Aorta (tissue), 5 donors: ENCODE data around the gene CCDC138. TPM values are rescaled to one million over a fixed set of nuclear protein-coding genes. Genes with fewer than 3 reads are reported as not detected.

Source experiments
- ATAC-seq: fragments of 200-7000 bp; cut with Tn5 transposase; one replicate; pipeline ENCODE4 v1.9.1; 2022; ENCODE audit warnings: moderate library complexity; ENCODE audit not compliant: low FRiP score
- DNase-seq, 2 donors: peaks; one replicate each; pipeline ENCODE4 v3.0.0-alpha.2; 2020
- H3K27ac ChIP-seq, 2 donors: one replicate each; pipeline ENCODE4 v1.5.1; 2013; ENCODE audit warnings: low read length in 2 of 2, mild to moderate bottlenecking in 2 of 2, moderate library complexity in 2 of 2, control low read depth in 1 of 2, inconsistent platforms in 1 of 2, low read depth in 1 of 2
- H3K27me3 ChIP-seq, 2 donors: one replicate each; pipeline ENCODE4 v1.6.1; 2013; ENCODE audit warnings: control low read depth in 1 of 2, low read length in 1 of 2, mild to moderate bottlenecking in 1 of 2, moderate library complexity in 1 of 2; ENCODE audit not compliant: insufficient read depth in 2 of 2, control insufficient read depth in 1 of 2
- H3K36me3 ChIP-seq, 2 donors: one replicate each; pipeline ENCODE4 v1.6.1; 2013; ENCODE audit warnings: control low read depth in 1 of 2, low read length in 1 of 2, mild to moderate bottlenecking in 1 of 2; ENCODE audit not compliant: insufficient read depth in 2 of 2, control insufficient read depth in 1 of 2
- H3K4me1 ChIP-seq, 2 donors: one replicate each; pipeline ENCODE4 v1.6.1; 2013; ENCODE audit warnings: low read length in 2 of 2, control low read depth in 1 of 2, mild to moderate bottlenecking in 1 of 2, moderate library complexity in 1 of 2; ENCODE audit not compliant: insufficient read depth in 2 of 2, control insufficient read depth in 1 of 2
- H3K4me3 ChIP-seq, 2 donors: one replicate each; pipeline ENCODE4 v1.5.1; 2013; ENCODE audit warnings: low read length in 2 of 2, control low read depth in 1 of 2, mild to moderate bottlenecking in 1 of 2
- H3K9me3 ChIP-seq: one replicate; pipeline ENCODE4 v1.6.1; 2013; ENCODE audit warnings: mild to moderate bottlenecking, low read length; ENCODE audit not compliant: control insufficient read depth
- WGBS, 2 donors: extraction: QIAGEN DNeasy Blood & Tissue Kit; methylation state at CpG; one replicate each; pipeline ENCODE4 v1.1.7; 2013; 5-methylcytosine and 5-hydroxymethylcytosine counted together
- intact Hi-C, 2 donors: fragments of 100-400 bp; cut with DNase I; formaldehyde crosslinking; loops; one replicate each; pipeline versions ENCODE4 v1.14.2 to v1.15.0; 2022
- polyA plus RNA-seq, 2 donors: library from polyadenylated mRNA; stranded (reverse); fragments of 200-250 nt; gene quantifications; one replicate each; pipeline ENCODE4 v1.2.3, GENCODE V29; 2013
- total RNA-seq, 2 donors: library from RNA; stranded (reverse); fragmentation: NEBNext Ultra II Directional; extraction: Animal tissue kit (Norgen Biotek cat#: 25700); gene quantifications; one replicate each; pipeline ENCODE4 v1.2.1, GENCODE V29; 2021
- donor health status: healthy with polysubstance abuse.
- donor health status: Bipolar disorder and iron deficiency.
- donor health status: DM: no; HTN: no; CAD: no.
- donor health status: DM: no; HTN: no; CAD: no.
- donor health status: DM: yes; HTN: yes; CAD: no.

The CCDC138 gene
- total and polyA plus RNA-seq, 4 donors = 0.25 to 3.2 (median 1.8) TPM

DNA sequence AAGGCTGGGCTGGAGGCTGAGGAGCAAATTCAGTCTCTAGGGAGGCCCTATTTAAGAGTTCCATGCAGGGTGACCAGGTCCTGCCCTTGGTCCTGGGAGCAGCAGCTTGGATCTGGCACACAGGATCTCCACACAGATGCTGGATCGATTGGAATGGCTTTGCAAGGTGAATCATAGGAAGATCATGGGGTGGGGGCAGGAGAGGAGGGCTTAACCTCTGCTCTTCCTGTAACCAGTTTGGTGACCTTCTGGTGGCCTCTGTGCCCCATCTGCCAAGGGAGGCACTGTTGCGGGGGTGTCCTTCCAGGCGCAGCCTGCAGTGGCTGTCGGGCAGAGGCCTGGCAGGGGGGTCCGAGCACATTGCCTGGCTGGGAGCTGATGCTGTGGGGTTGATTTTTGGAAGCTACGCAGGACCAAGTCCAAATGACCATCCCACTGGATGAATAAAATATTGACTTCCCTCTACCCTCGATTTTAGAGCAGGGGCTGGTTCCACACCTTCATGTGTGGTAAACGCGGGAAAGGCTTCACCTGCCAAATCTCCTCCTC, 122.8 kb downstream of the CCDC138 start:
- no peak for DNase-seq
- ATAC-seq = no peak
- Histone ChIP-seq H3K9me3 (no peaks in the 10 kb centered on the region), H3K36me3 (no peaks in the 10 kb centered on the region), H3K4me1 (no peaks in the 10 kb centered on the region), H3K4me3 (no peak overlapping the region), H3K27ac (no peak overlapping the region), H3K27me3 (no peaks in the 10 kb centered on the region)
- intact Hi-C loops = no loop called here
- WGBS, 2 donors = 79 to 93% methylated on average over 9 of the region's 9 CpGs

DNA sequence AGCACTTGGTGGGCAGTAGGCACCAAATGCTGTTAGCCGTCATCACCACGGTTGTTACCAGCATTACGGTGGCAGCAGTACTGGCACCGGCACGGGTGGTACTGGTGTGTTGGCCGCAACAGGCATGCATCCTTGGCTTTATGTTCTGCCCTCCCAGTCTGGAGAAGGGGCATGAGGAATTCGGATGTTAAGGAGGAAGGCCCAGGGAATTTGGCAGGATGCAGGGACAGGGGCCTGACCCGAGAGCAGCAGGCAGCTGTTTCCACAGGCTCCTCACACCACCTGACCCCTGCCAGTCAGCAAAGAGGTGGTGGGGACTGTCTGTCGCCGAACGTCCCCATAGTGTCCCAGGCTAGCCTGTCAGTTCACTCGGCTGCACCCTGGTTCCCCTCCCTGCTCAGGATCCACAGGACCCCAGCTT, 123.5 kb downstream of the CCDC138 start:
- no peak for DNase-seq
- Histone ChIP-seq H3K27me3 (no peaks in the 10 kb centered on the region), H3K27ac (no peak overlapping the region), H3K36me3 (no peaks in the 10 kb centered on the region), H3K4me3 (no peak overlapping the region), H3K4me1 (no peaks in the 10 kb centered on the region), H3K9me3 (no peaks in the 10 kb centered on the region)
- 91 to 93% methylated on average over 12 of the region's 12 CpGs for WGBS, 2 donors
- ATAC-seq = no peak
- intact Hi-C loops = no loop called here

DNA sequence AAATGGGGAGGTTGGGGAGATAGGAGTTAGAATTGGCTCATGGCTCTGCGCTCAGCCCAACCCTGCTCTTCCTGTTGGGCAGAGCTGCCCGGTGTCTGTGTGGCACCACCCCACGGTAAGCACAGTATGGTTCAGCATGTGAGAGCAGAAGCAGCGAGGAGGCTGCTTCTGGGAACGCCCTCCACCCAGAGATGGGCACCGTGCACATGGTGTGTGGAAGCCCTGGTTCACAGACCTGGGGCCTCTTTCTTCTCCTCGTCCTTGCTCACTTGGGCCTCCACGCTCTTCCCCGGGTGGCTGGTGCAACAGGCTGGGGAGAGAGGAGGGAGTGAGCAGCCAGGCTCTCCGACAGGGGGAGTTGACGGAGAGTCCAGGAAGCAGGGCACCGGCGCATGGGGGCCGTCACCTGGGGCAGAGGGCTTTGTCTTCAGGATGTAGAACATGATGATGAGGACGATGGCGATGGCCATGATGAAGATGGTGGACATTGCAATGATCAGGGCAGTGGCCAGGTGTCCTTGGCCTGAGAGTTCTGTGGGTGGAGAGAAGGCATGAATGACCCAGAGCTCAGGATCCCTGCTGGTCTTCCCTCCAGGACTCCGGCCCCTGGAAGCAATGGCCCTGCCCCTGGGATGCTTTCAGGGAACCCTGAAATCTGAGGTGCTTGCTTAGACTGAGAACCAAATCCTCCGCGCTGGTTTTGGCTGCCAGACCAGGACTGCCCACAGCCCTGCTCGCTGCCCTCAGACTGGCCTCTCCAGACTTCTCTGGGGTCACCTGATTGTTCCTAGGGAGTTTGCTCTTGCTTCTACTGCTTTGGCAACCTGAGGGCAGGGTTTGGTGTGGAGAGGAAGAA, 124.2 kb downstream of the CCDC138 start:
- H3K9me3 ChIP-seq = no peaks in the 10 kb centered on the region
- WGBS, 2 donors = 87 to 89% methylated on average over 20 of the region's 20 CpGs
- H3K27me3 ChIP-seq = no peaks in the 10 kb centered on the region
- no peaks in the 10 kb centered on the region for H3K4me1 ChIP-seq
- no peak for ATAC-seq
- intact Hi-C loops = no loop called here
- H3K4me3 ChIP-seq = no peak overlapping the region
- H3K36me3 ChIP-seq = no peaks in the 10 kb centered on the region
- H3K27ac ChIP-seq = no peak overlapping the region
- no peak for DNase-seq

DNA sequence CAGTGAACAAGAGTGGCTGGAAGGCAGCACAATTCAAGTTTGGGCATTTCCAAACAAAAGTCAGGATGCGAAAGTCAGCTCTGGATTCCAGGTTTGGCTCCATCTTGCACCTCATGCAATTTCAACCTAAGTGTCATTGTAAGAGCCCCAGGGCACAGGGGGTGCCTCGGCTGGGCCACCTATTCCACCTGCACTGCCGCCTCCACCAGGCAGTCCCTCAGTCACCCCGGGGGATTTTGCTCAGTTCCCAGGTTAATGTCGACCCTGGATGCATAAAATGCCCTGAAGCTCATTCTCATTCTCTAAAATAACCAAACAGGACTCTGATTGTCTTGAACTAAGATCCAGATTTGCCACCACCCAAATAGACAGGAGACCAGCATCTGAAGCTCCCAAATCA, 124.8 kb downstream of the CCDC138 start:
- Histone ChIP-seq H3K4me3 (no peak overlapping the region), H3K4me1 (no peaks in the 10 kb centered on the region), H3K27me3 (no peaks in the 10 kb centered on the region), H3K9me3 (no peaks in the 10 kb centered on the region), H3K36me3 (no peaks in the 10 kb centered on the region), H3K27ac (no peak overlapping the region)
- intact Hi-C loops = no loop called here
- WGBS, 2 donors = 94 to 95% methylated on average over 5 of the region's 5 CpGs
- DNase-seq = no peak
- ATAC-seq = no peak

DNA sequence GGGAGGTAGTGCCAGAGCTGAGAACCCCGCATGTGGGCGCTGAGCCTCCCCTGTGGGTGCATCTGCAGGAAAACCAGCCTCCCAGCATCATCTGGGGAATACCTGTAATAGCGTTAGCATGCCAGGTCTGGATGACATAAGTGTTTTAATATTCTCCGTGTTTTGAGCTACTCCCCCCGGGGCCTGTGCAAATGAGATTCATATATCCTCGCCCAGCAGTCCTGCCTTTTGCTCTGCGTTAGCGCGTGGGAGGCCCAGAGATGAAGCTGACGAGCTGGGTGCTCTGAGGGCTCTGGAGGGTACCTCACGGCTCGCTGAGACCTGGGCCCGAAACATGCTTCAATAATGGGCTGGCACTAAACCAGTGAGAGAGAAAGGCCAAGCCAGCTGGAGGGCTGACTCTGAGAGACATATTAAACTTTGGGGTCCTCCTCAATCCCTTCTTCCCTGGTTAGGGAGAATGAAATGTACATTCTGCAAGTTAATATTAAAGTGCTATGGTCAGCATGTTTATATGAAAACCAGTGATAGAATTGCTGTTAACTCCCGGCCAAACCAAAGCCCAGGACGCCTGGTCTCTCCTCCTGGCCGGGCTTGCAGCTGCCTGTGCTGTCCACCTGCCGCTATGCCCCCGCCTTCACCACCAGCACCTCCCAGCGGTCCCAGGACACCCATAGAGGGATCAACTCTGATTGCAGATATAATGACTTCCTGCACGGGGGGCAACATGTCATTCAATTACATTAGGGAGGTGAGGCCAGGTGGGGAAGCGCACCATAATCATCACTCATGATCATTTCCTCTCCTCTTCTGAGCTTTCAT, 125.4 kb downstream of the CCDC138 start:
- intact Hi-C loops = no loop called here

DNA sequence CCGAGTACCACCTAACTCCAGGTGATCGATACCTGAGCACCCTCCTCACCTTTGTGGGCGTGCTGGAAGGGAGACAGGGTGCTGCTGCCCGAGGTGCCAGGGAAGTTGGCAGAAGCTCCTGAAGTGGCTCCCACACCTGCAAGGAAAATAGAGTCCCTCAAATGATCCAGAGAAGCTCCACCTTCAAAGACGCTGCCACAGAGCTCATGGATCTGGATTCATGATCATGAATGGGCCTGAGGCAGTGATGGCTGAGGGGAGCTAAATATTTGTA, 126.0 kb downstream of the CCDC138 start:
- ATAC-seq = no peak
- H3K27me3 ChIP-seq = no peaks in the 10 kb centered on the region
- H3K36me3 ChIP-seq = no peaks in the 10 kb centered on the region
- DNase-seq = no peak
- 91 to 95% methylated on average over 5 of the region's 5 CpGs for WGBS, 2 donors
- H3K9me3 ChIP-seq = no peaks in the 10 kb centered on the region
- H3K4me3 ChIP-seq = no peak overlapping the region
- no peaks in the 10 kb centered on the region for H3K4me1 ChIP-seq
- H3K27ac ChIP-seq = no peak overlapping the region
- intact Hi-C loops = no loop called here

More for the DNA sequence above, 125.4 kb downstream of the CCDC138 start:
- Histone ChIP-seq H3K4me3 (no peak overlapping the region), H3K27me3 (no peaks in the 10 kb centered on the region), H3K36me3 (no peaks in the 10 kb centered on the region), H3K9me3 (no peaks in the 10 kb centered on the region), H3K27ac (no peak overlapping the region), H3K4me1 (no peaks in the 10 kb centered on the region)
- ATAC-seq = no peak
- WGBS, 2 donors = 86 to 90% methylated on average over 21 of the region's 21 CpGs
- no peak for DNase-seq

DNA sequence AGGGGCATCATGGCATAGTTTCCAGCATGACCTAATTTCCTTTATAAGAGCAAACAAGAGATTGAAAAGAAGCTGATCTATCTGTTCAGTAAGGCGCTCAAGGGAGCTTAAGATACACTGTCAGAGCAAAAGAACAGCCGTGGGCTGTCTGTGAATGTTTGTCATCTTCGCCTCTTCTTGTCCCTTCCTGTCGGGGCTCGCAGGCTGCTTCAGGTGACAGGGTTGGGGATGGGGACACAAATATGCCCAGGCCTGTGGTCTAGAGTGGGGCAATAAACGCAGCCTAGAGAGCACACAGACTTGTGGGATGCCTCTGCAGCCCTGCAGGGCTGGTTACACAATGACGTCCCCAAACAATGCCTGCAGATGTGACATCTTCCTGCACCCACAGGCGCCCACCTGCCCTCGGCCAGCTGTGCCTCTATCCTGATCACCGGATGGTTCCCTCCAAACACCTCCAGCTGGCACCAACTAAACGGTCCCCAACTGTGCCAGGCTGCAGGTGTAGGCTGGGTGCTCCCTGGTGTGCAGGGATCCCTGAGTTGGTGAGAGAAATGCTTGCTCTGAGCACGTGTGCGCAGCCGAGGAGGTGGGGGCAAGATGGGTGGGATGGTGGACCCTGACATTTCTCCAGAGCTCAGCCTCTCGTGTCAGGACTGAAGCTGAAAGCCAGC, 129.7 kb downstream of the CCDC138 start:
- H3K9me3 ChIP-seq = no peaks in the 10 kb centered on the region
- no peak overlapping the region for H3K27ac ChIP-seq
- ATAC-seq (no peak), DNase-seq (no peak)
- H3K27me3 ChIP-seq = no peaks in the 10 kb centered on the region
- no peaks in the 10 kb centered on the region for H3K36me3 ChIP-seq
- intact Hi-C loops = no loop called here
- H3K4me3 ChIP-seq = no peak overlapping the region
- WGBS, 2 donors = 86 to 89% methylated on average over 15 of the region's 15 CpGs
- no peaks in the 10 kb centered on the region for H3K4me1 ChIP-seq

DNA sequence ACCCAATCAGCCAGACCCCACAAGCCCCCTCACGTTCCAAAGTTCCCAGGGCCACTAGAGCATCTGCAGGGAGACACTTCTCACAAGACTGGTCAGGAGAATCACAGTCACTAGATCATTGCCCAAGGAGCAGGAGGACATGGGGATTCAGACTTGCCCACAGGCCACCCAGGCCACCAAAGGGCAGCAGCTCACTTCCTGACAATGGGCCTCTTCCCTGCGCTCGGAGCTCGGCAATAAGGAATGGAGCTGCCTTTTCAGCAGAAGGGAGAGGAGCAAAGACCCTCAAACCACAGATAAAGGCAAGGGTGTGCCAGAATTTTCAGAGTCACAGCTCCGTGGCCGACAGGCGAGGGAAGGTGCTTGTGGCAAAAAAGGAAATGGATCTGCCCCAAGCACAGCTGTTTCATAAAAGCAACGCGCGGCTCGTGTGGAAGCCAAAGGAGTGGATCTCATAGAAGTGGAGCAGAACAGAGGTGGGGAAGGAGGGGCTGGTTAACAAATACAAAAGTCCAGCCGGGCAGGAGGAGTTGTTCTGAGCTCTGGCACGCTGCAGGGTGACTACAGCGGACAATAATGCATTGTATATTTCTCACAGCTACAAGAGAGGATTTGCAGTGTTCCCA, 130.3 kb downstream of the CCDC138 start:
- ATAC-seq = no peak
- no peaks in the 10 kb centered on the region for H3K36me3 ChIP-seq

More for the DNA sequence above, 130.3 kb downstream of the CCDC138 start:
- Histone ChIP-seq H3K9me3 (no peaks in the 10 kb centered on the region), H3K4me1 (no peaks in the 10 kb centered on the region), H3K4me3 (no peak overlapping the region), H3K27ac (no peak overlapping the region), H3K27me3 (no peaks in the 10 kb centered on the region)
- no peak for DNase-seq
- intact Hi-C loops = no loop called here
- 51 to 62% methylated on average over 14 of the region's 14 CpGs for WGBS, 2 donors
